ENCODE results near the gene OR10G8. TPM values are rescaled to one million over a fixed set of nuclear protein-coding genes. Genes with fewer than 3 reads are reported as not detected.

OR10G8 gene
- total RNA-seq, 2 donors from 2014 or later = not detected

- Mint-ChIP-seq H3K36me3 (no peaks in the 10 kb centered on the region), H3K9me3 (no peaks in the 10 kb centered on the region), H3K27ac (no peak overlapping the region)
- no peak for DNase-seq (ENCODE audit: low spot score in 2 of 2)
- no peak for ATAC-seq
Observed at GRCh38 chr11:124072147-124072546, 45.5 kb downstream of the OR10G8 start.

DNA sequence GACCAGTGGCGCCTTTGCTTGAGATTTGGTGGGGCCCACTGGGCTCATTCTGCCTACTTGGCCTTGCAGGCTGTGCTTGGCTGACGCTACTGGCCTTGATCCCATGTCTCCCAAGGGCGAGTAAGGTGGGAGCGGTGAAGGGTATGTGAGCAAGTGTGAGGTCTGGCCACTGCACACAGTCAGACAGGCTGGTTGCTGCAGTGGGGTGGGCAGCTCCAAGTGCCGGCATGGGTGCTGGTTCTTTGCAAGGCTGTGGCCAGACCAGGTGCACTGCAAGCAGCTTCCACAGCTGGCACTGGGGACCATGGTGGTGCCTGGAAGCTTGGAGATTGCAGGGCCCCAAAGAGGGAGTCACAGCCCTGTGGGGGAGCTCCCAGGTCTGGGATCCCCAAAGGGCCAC, 48.0 kb downstream of the OR10G8 start:
- DNase-seq (ENCODE audit: low spot score in 2 of 2) (no peak), ATAC-seq (no peak)
- no peaks in the 10 kb centered on the region for H3K9me3 Mint-ChIP-seq
- no peak overlapping the region for H3K27ac Mint-ChIP-seq
- H3K36me3 Mint-ChIP-seq = no peaks in the 10 kb centered on the region

DNA sequence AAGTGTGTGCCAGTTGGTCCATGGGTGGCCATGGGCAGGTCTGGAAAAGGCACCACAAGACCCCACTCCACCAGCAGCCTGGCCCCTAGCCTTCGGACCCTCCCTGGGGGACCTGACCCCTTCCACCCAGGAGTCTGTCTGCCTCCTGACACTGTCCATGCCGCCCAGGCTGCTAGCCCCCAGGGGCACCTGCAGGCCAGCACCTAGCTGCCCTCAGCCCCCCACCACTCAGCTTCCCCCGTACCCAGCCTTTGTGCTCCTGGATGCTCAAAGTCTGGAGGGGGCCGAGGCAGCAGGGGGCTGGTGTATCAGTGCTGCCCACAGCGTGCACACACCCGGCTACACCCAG, 48.9 kb downstream of the OR10G8 start:
- ATAC-seq = no peak
- Mint-ChIP-seq H3K36me3 (no peaks in the 10 kb centered on the region), H3K27ac (no peak overlapping the region), H3K9me3 (no peaks in the 10 kb centered on the region)
- no peak for DNase-seq (ENCODE audit: low spot score in 2 of 2)

- Mint-ChIP-seq H3K36me3 (no peaks in the 10 kb centered on the region), H3K27ac (no peak overlapping the region), H3K9me3 (no peaks in the 10 kb centered on the region)
- no peak for DNase-seq (ENCODE audit: low spot score in 2 of 2)
- ATAC-seq = peak; percentile 29 to 67
Observed at GRCh38 chr11:124075841-124076651, 49.4 kb downstream of the OR10G8 start.

DNA sequence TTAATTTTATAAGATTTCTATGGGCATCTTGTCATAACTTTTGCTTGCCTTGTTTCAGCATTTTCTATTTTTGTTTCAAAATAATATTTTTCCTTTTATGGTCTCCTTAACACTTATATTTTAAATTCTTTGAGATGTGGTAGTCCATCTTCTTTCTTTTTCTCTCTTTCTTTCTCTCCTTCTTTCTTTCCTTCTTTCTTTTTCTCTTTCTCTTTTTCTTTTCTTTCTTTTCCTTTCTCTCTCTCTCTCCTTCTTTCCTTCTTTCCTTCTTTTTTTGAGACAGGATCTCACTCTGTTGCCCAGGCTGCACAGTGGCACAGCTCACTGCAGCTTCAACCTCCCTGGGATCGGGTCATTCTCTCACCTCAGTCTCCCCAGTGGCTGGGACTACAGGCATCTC, 50.7 kb downstream of the OR10G8 start:
- no peaks in the 10 kb centered on the region for H3K36me3 Mint-ChIP-seq
- no peak for DNase-seq (ENCODE audit: low spot score in 2 of 2)
- H3K27ac Mint-ChIP-seq = no peak overlapping the region
- no peaks in the 10 kb centered on the region for H3K9me3 Mint-ChIP-seq
- ATAC-seq = no peak

DNA sequence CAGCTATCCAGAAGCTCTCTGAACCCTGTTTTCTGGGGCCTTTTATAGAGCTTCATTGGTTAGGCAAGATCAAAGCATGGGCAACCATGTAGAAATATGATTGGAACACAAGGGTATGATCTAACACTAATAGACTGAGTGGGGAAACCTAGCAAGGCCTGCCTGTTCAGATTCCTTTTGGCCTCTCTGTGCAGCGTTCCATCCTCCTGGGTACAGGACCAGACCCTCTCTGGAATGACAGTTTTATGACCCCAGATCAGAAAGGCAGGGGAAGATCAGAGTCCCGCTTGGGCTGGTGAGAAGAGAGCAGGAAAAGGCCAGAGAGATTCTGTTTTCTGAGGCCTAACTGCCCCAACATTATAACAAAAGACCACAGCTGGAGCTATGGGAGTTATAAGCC, 52.0 kb downstream of the OR10G8 start:
- ATAC-seq (no peak), DNase-seq (ENCODE audit: low spot score in 2 of 2) (no peak)
- Mint-ChIP-seq H3K27ac (no peak overlapping the region), H3K36me3 (no peaks in the 10 kb centered on the region), H3K9me3 (no peaks in the 10 kb centered on the region)

DNA sequence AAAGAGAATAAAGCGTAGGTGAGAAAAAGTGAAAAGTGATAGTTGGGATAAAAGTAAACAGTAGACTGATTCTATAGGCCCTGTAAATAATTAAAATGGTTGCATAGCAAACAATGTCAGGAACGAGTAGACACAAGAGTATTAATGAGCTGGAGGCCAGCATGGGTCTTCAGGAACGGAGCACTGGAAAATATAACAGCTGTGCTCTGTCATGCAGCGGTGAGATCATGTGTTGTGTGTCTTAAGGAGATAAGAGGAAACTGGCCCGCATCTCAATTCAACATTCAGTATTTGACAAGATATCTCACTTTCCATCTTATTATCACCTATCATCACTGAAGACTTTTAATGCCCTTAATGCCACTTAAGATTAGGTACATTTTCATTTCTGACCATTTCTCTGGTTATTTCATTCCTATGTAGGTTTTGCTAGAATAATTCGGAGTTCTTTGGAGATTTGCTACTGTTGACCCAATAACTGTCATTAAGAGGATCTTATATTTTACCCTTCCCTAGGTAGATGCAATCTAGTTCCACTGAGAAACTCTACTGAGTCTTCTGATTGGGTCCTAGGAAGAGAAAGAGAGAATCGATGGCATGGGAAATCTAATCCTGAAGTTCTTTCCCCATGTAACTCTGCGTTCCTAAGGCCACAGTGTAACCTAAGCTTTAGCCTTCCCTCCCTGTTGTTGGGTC, 53.2 kb downstream of the OR10G8 start:
- DNase-seq (ENCODE audit: low spot score in 2 of 2) = no peak
- no peak for ATAC-seq

More for the DNA sequence above, 53.2 kb downstream of the OR10G8 start:
- Mint-ChIP-seq H3K9me3 (no peaks in the 10 kb centered on the region), H3K27ac (no peak overlapping the region), H3K36me3 (no peaks in the 10 kb centered on the region)

Other genes with a start within 250 kb of the OR10G8 start
- gene OR6M1, start 220.4 kb upstream of the OR10G8 start, total RNA-seq = not detected
- gene TMEM225, start 141.1 kb upstream of the OR10G8 start, total RNA-seq = not detected
- gene OR8D4, start 124.6 kb upstream of the OR10G8 start, total RNA-seq = not detected
- not detected for gene OR4D5, start 87.2 kb upstream of the OR10G8 start, total RNA-seq
- gene OR6T1, start 83.0 kb upstream of the OR10G8 start, total RNA-seq = not detected
- gene OR10S1, start 49.0 kb upstream of the OR10G8 start, total RNA-seq = not detected
- gene OR10G6, start 31.6 kb upstream of the OR10G8 start, total RNA-seq = not detected
- gene OR10G4, start 13.8 kb upstream of the OR10G8 start, total RNA-seq = not detected
- not detected for gene OR10G9, start 3.8 kb upstream of the OR10G8 start, total RNA-seq
- not detected for gene OR10G7, start 14.5 kb downstream of the OR10G8 start, total RNA-seq
- gene VWA5A, start 88.7 kb downstream of the OR10G8 start, total RNA-seq = 10 to 100 TPM in 1 of 2 donors, 1 to 10 TPM in 1; 7.7 to 13.7 TPM
- gene OR10D3, start 156.5 kb downstream of the OR10G8 start, total RNA-seq = not detected
- gene OR8G1, start 214.3 kb downstream of the OR10G8 start, total RNA-seq = not detected
- not detected for gene OR8G5, start 229.6 kb downstream of the OR10G8 start, total RNA-seq